ENCODE measurements around the gene LYPD6B. TPM values are rescaled to one million over a fixed set of nuclear protein-coding genes. Genes with fewer than 3 reads are reported as not detected.

Gene LYPD6B
- total RNA-seq, 1 experiment from 2014 or later, result 35.8 TPM

- ChIA-PET POLR2A (no interaction called here), CTCF (no interaction called here)
- TF ChIP-seq CTCF (IDR thresholded peaks at IDR 0.05; ENCODE audit: insufficient read depth in 1 of 2, low read depth in 1 of 2, low read length in 1 of 2, severe bottlenecking in 1 of 2, unreplicated experiment in 1 of 2), result no peak
- no peak overlapping the region for H3K27ac Mint-ChIP-seq (ENCODE audit: unreplicated experiment)
- Histone ChIP-seq H3K9me3 (no peaks in the 10 kb centered on the region), H3K27me3 (replicated peaks; ENCODE audit: control insufficient read depth, insufficient read depth, low read length) (no peaks in the 10 kb centered on the region), H3K4me3 (ENCODE audit: low read depth, low read length) (no peak overlapping the region), H3K4me1 (0 out of 2 replicates have a peak, but pooled peaks cover 4% of the 10 kb centered on the region), H3K36me3 (ENCODE audit: control insufficient read depth, insufficient read depth, low read length) (no peaks in the 10 kb centered on the region)
- H3K4me3 Mint-ChIP-seq (ENCODE audit: unreplicated experiment), result no peak overlapping the region
- no TSS peak for BruUV-seq (replicated peaks)
- H3K36me3 Mint-ChIP-seq (ENCODE audit: insufficient read depth, unreplicated experiment), result no peaks in the 10 kb centered on the region
- H3K4me1 Mint-ChIP-seq (ENCODE audit: low read depth, unreplicated experiment), result peaks cover 16% of the 10 kb centered on the region
- no peaks in the 10 kb centered on the region for H3K27me3 Mint-ChIP-seq (ENCODE audit: insufficient read depth, unreplicated experiment)
- no peaks in the 10 kb centered on the region for H3K9me3 Mint-ChIP-seq (ENCODE audit: unreplicated experiment)
- intact Hi-C loops (cut with micrococcal nuclease; ENCODE audit: unreplicated experiment), result no loop called here
- no peak for DNase-seq
Measured at GRCh38 chr2:149093579-149093978, 55.1 kb downstream of the LYPD6B start.

- no peaks in the 10 kb centered on the region for H3K9me3 ChIP-seq
- H3K4me3 Mint-ChIP-seq (ENCODE audit: unreplicated experiment), result no peak overlapping the region
- H3K4me3 ChIP-seq (ENCODE audit: low read depth, low read length), result no peak overlapping the region
- no peak overlapping the region for H3K27ac Mint-ChIP-seq (ENCODE audit: unreplicated experiment)
- no peaks in the 10 kb centered on the region for H3K36me3 Mint-ChIP-seq (ENCODE audit: insufficient read depth, unreplicated experiment)
- H3K36me3 ChIP-seq (ENCODE audit: control insufficient read depth, insufficient read depth, low read length), result no peaks in the 10 kb centered on the region
- POLR2A ChIA-PET, result no interaction called here
- no peaks in the 10 kb centered on the region for H3K27me3 ChIP-seq (replicated peaks; ENCODE audit: control insufficient read depth, insufficient read depth, low read length)
- no TSS peak for BruUV-seq (replicated peaks)
- no peak for TF ChIP-seq CTCF (IDR thresholded peaks at IDR 0.05; ENCODE audit: insufficient read depth in 1 of 2, low read depth in 1 of 2, low read length in 1 of 2, severe bottlenecking in 1 of 2, unreplicated experiment in 1 of 2)
- intact Hi-C loops (cut with micrococcal nuclease; ENCODE audit: unreplicated experiment), result no loop called here
- H3K4me1 Mint-ChIP-seq (ENCODE audit: low read depth, unreplicated experiment), result peaks cover 16% of the 10 kb centered on the region
- DNase-seq, result no peak
- CTCF ChIA-PET, result interaction anchor here (1.0 kb wide), 1 partner anchor 25 kb away, joined by 3 read pairs; no protein-coding TSS in a partner anchor
- no peaks in the 10 kb centered on the region for H3K27me3 Mint-ChIP-seq (ENCODE audit: insufficient read depth, unreplicated experiment)
- H3K9me3 Mint-ChIP-seq (ENCODE audit: unreplicated experiment), result no peaks in the 10 kb centered on the region
- H3K4me1 ChIP-seq, result 0 out of 2 replicates have a peak, but pooled peaks cover 4% of the 10 kb centered on the region
Measured at GRCh38 chr2:149094217-149095015, 55.9 kb downstream of the LYPD6B start.

GRCh38 chr2:149098701-149099100, 60.2 kb downstream of the LYPD6B start:
- Histone ChIP-seq H3K4me3 (ENCODE audit: low read depth, low read length) (no peak overlapping the region), H3K4me1 (peaks cover 8% of the 10 kb centered on the region), H3K9me3 (no peaks in the 10 kb centered on the region), H3K36me3 (ENCODE audit: control insufficient read depth, insufficient read depth, low read length) (no peaks in the 10 kb centered on the region), H3K27me3 (replicated peaks; ENCODE audit: control insufficient read depth, insufficient read depth, low read length) (no peaks in the 10 kb centered on the region)
- H3K27me3 Mint-ChIP-seq (ENCODE audit: insufficient read depth, unreplicated experiment), result no peaks in the 10 kb centered on the region
- no peaks in the 10 kb centered on the region for H3K9me3 Mint-ChIP-seq (ENCODE audit: unreplicated experiment)
- no peak for TF ChIP-seq CTCF (IDR thresholded peaks at IDR 0.05; ENCODE audit: insufficient read depth in 1 of 2, low read depth in 1 of 2, low read length in 1 of 2, severe bottlenecking in 1 of 2, unreplicated experiment in 1 of 2)
- BruUV-seq (replicated peaks), result no TSS peak
- ChIA-PET CTCF (no interaction called here), POLR2A (no interaction called here)
- H3K4me1 Mint-ChIP-seq (ENCODE audit: low read depth, unreplicated experiment), result peaks cover 16% of the 10 kb centered on the region
- H3K4me3 Mint-ChIP-seq (ENCODE audit: unreplicated experiment), result no peak overlapping the region
- no peaks in the 10 kb centered on the region for H3K36me3 Mint-ChIP-seq (ENCODE audit: insufficient read depth, unreplicated experiment)
- H3K27ac Mint-ChIP-seq (ENCODE audit: unreplicated experiment), result no peak overlapping the region
- intact Hi-C loops (cut with micrococcal nuclease; ENCODE audit: unreplicated experiment), result no loop called here
- no peak for DNase-seq

Data from Caco-2 (cell line).